Measurements from ENCODE around the gene WDR7.

The WDR7 gene

DNA sequence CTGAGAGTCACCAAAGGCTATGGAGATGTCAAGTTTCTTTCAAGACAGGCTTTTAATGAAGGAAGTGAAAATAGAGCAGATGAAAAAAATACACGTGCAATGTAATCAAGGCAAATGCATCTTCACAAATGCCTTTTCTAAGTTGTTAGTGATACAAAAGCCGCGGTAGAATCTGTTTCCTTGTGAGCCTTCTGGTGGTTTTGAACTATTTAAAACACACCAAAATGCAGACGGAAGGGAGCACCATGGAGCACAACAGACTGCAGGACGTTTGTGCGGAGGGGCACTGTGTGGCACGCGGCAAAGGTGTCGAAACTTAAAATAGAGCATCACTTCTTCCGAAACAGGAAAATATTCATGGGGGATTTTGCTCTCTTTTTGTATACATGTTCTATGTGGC, 430.7 kb downstream of the WDR7 start:
- DNase-seq (ENCODE audit: low read depth), result no peak

DNA sequence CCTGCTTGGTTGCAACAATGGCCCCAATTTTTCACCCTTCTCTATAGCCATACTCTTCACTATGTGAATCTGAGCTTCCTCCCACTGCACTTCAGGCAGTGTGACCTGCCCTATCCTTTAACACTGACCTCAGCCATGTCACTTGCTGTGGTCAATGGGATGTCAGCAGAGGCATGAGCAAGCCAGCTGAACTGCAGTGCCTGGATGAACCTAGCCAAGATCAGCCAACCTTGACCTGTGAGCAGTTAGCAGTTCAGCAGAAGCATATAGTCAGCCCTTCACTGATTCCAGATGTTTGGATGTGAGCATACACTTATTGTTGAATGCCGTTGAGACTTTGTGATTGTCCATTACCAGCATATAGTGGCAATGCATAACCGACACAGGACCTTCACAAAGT, 432.3 kb downstream of the WDR7 start:
- DNase-seq (ENCODE audit: low read depth), result no peak

DNA sequence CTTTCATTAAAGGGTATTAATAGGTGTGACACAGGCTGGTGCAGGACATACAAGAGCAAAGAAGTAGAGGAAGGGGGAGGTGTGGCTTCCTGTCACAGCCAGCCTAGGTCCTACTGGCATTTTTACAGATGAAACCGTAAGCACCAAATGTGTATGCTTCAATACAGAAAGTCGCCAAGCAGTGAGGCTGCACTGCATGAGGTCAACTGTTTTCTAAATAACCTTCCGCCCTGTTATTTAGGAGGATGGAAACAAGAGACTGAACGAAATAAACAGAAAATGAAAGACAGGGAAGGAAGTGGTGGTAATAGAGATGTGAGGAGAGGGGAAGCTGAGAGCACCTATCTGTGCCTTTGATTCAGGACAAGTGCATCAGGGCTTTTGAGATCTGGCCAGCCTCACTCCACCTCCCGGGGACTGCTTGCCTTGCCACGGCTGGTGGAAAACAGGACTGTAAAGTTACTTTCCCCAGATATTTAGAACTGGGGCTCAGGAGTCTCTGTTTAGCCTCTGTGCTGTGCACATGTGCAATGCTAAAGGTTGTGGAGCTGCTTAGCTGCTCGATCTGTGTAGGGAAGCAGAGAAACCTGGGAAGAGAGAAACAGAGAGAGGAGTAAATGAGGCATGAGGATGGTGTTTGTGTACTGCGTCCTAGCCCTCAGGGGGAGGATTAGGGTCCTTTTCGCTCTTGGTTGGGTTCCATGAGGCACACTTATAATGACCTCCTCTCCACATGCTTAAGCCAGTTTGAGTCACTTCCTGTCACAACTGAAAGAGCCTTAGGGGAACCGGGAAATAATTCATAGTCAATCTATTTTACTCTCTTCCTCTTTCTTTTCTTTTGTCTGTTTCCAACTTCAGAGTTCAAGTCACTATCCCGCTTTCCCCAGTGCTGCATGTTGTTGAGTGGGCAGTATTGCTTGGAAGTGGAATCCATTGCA, 433.4 kb downstream of the WDR7 start:
- no peak for DNase-seq (ENCODE audit: low read depth)

DNA sequence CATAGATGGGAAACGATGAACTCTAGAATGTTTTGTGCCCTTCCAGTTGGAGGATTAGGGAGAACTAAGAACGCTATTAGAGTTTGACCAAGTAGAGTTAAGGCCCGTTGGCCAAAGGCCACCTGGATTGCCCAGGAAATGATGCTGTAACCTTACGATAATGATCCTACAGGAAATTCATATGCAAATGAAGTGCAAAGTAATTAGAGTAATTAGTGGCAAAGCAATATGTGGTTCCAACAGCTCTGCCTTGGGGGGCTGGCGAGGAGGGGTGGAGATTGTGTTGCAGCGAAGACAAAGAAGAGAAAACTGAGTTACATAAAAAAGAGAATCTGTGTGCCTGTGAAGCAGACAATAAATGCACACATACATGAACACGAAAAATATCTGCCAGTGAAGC, 434.2 kb downstream of the WDR7 start:
- no peak for DNase-seq (ENCODE audit: low read depth)

DNA sequence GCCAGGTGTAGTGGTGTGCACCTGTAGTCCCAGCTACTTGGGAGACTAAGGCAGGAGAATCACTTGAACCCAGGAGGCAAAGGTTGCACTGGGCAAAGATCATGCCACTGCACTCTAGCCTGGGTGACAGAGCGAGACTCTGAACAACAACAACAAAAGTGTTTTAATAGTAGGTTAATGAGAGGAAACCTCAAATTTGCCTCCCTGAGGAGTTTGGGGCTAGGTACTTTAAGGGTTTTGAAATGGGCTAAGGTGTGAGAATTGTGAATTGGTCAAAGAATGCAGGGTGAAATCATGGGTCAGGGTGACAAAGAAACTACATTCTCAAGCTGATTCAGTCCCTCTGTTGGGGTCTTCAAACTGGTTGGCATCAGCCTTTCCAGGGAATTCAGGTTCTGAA, 435.0 kb downstream of the WDR7 start:
- no peak for DNase-seq (ENCODE audit: low read depth)
